SK-N-SH (cell line): ENCODE results near the gene ACER2.

Source experiments
- JUND ChIP-seq: IDR thresholded peaks from 2 replicates; pipeline ENCODE4 v1.4.0; 2012
- RAD21 ChIP-seq: IDR thresholded peaks from 2 replicates; pipeline ENCODE4 v1.6.1; 2012; ENCODE audit warnings: mild to moderate bottlenecking, low read length
- TF ChIP-seq, protein P1 (sequence below): fragments of 200-600 bp; sonication (generic); IDR thresholded peaks from 2 replicates; pipeline ENCODE4 v1.6.1; 2017; ENCODE audit warnings: antibody characterized with exemption, mild to moderate bottlenecking, moderate library complexity
- TF ChIP-seq, protein P2 (sequence below): IDR thresholded peaks from 2 replicates; pipeline ENCODE4 v1.6.1; 2012; ENCODE audit warnings: mild to moderate bottlenecking, low read depth, low read length, moderate library complexity

DNA sequence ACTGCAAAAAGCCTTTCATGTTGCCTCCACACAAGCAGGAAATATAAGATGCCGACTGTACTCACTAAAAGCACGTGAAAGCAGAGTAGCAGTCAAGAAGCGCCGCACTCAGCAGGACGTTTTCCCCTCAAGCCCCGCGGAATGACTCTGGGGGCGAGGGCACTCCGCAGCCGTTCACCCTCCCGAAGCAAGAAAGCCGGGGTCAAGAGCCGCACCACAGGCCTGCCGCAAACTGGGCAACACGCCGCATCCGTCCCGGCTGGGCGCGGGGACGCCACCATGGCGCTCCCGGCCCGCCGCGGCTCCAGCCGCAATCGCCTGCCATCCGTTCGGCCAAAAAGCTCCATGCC lies 29.1 kb upstream of the ACER2 start:
- no peak for TF ChIP-seq JUND
- TF ChIP-seq, protein P1, sequence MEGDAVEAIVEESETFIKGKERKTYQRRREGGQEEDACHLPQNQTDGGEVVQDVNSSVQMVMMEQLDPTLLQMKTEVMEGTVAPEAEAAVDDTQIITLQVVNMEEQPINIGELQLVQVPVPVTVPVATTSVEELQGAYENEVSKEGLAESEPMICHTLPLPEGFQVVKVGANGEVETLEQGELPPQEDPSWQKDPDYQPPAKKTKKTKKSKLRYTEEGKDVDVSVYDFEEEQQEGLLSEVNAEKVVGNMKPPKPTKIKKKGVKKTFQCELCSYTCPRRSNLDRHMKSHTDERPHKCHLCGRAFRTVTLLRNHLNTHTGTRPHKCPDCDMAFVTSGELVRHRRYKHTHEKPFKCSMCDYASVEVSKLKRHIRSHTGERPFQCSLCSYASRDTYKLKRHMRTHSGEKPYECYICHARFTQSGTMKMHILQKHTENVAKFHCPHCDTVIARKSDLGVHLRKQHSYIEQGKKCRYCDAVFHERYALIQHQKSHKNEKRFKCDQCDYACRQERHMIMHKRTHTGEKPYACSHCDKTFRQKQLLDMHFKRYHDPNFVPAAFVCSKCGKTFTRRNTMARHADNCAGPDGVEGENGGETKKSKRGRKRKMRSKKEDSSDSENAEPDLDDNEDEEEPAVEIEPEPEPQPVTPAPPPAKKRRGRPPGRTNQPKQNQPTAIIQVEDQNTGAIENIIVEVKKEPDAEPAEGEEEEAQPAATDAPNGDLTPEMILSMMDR: no peak
- TF ChIP-seq, protein P2, sequence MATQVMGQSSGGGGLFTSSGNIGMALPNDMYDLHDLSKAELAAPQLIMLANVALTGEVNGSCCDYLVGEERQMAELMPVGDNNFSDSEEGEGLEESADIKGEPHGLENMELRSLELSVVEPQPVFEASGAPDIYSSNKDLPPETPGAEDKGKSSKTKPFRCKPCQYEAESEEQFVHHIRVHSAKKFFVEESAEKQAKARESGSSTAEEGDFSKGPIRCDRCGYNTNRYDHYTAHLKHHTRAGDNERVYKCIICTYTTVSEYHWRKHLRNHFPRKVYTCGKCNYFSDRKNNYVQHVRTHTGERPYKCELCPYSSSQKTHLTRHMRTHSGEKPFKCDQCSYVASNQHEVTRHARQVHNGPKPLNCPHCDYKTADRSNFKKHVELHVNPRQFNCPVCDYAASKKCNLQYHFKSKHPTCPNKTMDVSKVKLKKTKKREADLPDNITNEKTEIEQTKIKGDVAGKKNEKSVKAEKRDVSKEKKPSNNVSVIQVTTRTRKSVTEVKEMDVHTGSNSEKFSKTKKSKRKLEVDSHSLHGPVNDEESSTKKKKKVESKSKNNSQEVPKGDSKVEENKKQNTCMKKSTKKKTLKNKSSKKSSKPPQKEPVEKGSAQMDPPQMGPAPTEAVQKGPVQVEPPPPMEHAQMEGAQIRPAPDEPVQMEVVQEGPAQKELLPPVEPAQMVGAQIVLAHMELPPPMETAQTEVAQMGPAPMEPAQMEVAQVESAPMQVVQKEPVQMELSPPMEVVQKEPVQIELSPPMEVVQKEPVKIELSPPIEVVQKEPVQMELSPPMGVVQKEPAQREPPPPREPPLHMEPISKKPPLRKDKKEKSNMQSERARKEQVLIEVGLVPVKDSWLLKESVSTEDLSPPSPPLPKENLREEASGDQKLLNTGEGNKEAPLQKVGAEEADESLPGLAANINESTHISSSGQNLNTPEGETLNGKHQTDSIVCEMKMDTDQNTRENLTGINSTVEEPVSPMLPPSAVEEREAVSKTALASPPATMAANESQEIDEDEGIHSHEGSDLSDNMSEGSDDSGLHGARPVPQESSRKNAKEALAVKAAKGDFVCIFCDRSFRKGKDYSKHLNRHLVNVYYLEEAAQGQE: no peak
- no peak for TF ChIP-seq RAD21
